HL-60 (cell line): ENCODE data around the gene LRMDA.

Experiments used
- DNase-seq, 2 experiments: peaks; one replicate each; pipeline ENCODE4 v3.0.0-alpha.2; 2010 to 2020; ENCODE audit warnings: low read depth in 1 of 2, low spot score in 1 of 2
- H3K27ac ChIP-seq: fragments of 250-450 bp; sonication (Bioruptor Pico); replicated peaks from 2 replicates; pipeline ENCODE4 v1.5.1; 2020; ENCODE audit warnings: mild to moderate bottlenecking, moderate library complexity
- H3K27me3 ChIP-seq: fragments of 250-450 bp; sonication (Bioruptor Pico); 2 replicates; pipeline ENCODE4 v1.5.1; 2021; ENCODE audit warnings: mild to moderate bottlenecking, moderate library complexity; ENCODE audit not compliant: insufficient read depth, poor library complexity, severe bottlenecking
- H3K4me3 ChIP-seq: replicated peaks from 2 replicates; pipeline ENCODE4 v1.5.1; 2011; ENCODE audit warnings: mild to moderate bottlenecking, control low read depth, low read length; ENCODE audit not compliant: insufficient read depth
- CTCF ChIP-seq: IDR thresholded peaks from one replicate; pipeline ENCODE4 v1.5.1; 2011; ENCODE audit warnings: low read length, control low read depth, inconsistent platforms; ENCODE audit not compliant: insufficient read depth
- GABPA ChIP-seq: IDR thresholded peaks from 2 replicates; pipeline ENCODE4 v1.6.1; 2012; ENCODE audit warnings: low read depth
- POLR2AphosphoS5 ChIP-seq: IDR thresholded peaks from 2 replicates; pipeline ENCODE4 v1.6.1; 2012; ENCODE audit warnings: low read depth
- REST ChIP-seq: IDR thresholded peaks from 2 replicates; pipeline ENCODE4 v1.6.1; 2012; ENCODE audit warnings: low read depth; ENCODE audit not compliant: insufficient replicate concordance
- SPI1 ChIP-seq: IDR thresholded peaks from 2 replicates; pipeline ENCODE4 v1.6.1; 2012; ENCODE audit warnings: low read depth, mild to moderate bottlenecking, borderline replicate concordance

The LRMDA gene

GRCh38 chr10:75390178-75390577 lies 41.2 kb upstream of the LRMDA start:
- no peak overlapping the region for H3K27ac ChIP-seq
- TF ChIP-seq GABPA (no peak), POLR2AphosphoS5 (no peak), CTCF (no peak), REST (no peak), SPI1 (no peak)
- no peak for DNase-seq
- no peaks in the 10 kb centered on the region for H3K27me3 ChIP-seq
- H3K4me3 ChIP-seq: no peak overlapping the region

GRCh38 chr10:75392271-75392670 lies 39.2 kb upstream of the LRMDA start:
- H3K4me3 ChIP-seq: no peak overlapping the region
- peaks cover 2% of the 10 kb centered on the region for H3K27me3 ChIP-seq
- DNase-seq: no peak
- no peak overlapping the region for H3K27ac ChIP-seq
- no peak for TF ChIP-seq SPI1
- TF ChIP-seq REST: no peak
- no peak for TF ChIP-seq POLR2AphosphoS5
- no peak for TF ChIP-seq CTCF
- TF ChIP-seq GABPA: no peak

- Histone ChIP-seq H3K27me3 (peaks cover 2% of the 10 kb centered on the region), H3K27ac (no peak overlapping the region), H3K4me3 (no peak overlapping the region)
- TF ChIP-seq SPI1: no peak
- TF ChIP-seq CTCF: no peak
- TF ChIP-seq GABPA: no peak
- TF ChIP-seq POLR2AphosphoS5: no peak
- no peak for TF ChIP-seq REST
- DNase-seq: no peak
Measured at GRCh38 chr10:75392744-75393143, 38.7 kb upstream of the LRMDA start.
